ENCODE data around the gene CUL7.
"Not testable (repeated sequence)": the region's sequence is repeated elsewhere in the genome, so short reads cannot be mapped to it uniquely, and the experiment has no call there.

CUL7 gene

GRCh38 chr6:43052842-43053544 lies 658 bp downstream of the CUL7 start:
- DNase-seq (ENCODE audit: extremely low spot score) = peak; percentile 48
- CTCF ChIA-PET = interaction anchor here (1.0 to 1.3 kb wide), 3 partner anchors 9 to 43 kb away, joined by 3 read pairs; partner anchors contain the start of gene RRP36
- POLR2A ChIA-PET = interaction anchor here (1.4 kb wide), 1 partner anchor 123 kb away, joined by 3 read pairs; no protein-coding TSS in a partner anchor
- no peak for TF ChIP-seq CTCF (IDR thresholded peaks at IDR 0.05; ENCODE audit: control extremely low read depth, extremely low read depth, low read depth, missing control alignments)

GRCh38 chr6:43052225-43052841 lies 1.3 kb downstream of the CUL7 start:
- ChIA-PET POLR2A (no interaction called here), CTCF (no interaction called here)
- DNase-seq (ENCODE audit: extremely low spot score) = no peak
- TF ChIP-seq CTCF (IDR thresholded peaks at IDR 0.05; ENCODE audit: control extremely low read depth, extremely low read depth, low read depth, missing control alignments) = no peak

GRCh38 chr6:43050981-43051380 lies 2.7 kb downstream of the CUL7 start:
- CTCF ChIA-PET = interaction anchor here (1.3 to 1.5 kb wide), 3 partner anchors 29 to 455 kb away, joined by 3 read pairs; partner anchors contain the start of gene RRP36
- TF ChIP-seq CTCF (IDR thresholded peaks at IDR 0.05; ENCODE audit: control extremely low read depth, extremely low read depth, low read depth, missing control alignments) = no peak
- POLR2A ChIA-PET = interaction anchor here (0.5 kb wide), 1 partner anchor 263 kb away, joined by 4 read pairs; no protein-coding TSS in a partner anchor
- no peak for DNase-seq (ENCODE audit: extremely low spot score)

- no peak for DNase-seq (ENCODE audit: extremely low spot score)
- CTCF ChIA-PET = interaction anchor here (1.6 kb wide), 1 partner anchor 95 kb away, joined by 7 read pairs; no protein-coding TSS in a partner anchor
- no peak for TF ChIP-seq CTCF (IDR thresholded peaks at IDR 0.05; ENCODE audit: control extremely low read depth, extremely low read depth, low read depth, missing control alignments)
- POLR2A ChIA-PET = interaction anchor here (1.0 to 1.3 kb wide), 2 partner anchors 11 to 34 kb away, joined by 3 to 5 read pairs; partner anchors contain the start of genes KLC4, KLHDC3 and MRPL2
Observed at GRCh38 chr6:43047998-43048397, 5.7 kb downstream of the CUL7 start.

GRCh38 chr6:43045371-43045930 lies 8.2 kb downstream of the CUL7 start:
- no peak for TF ChIP-seq CTCF (IDR thresholded peaks at IDR 0.05; ENCODE audit: control extremely low read depth, extremely low read depth, low read depth, missing control alignments)
- ChIA-PET CTCF (interaction anchor here (1.3 kb wide), 1 partner anchor 11 kb away, joined by 4 read pairs; no protein-coding TSS in a partner anchor), POLR2A (interaction anchor here (0.5 kb wide), 1 partner anchor 23 kb away, joined by 6 read pairs; no protein-coding TSS in a partner anchor)
- no peak for DNase-seq (ENCODE audit: extremely low spot score)

- CTCF ChIA-PET = interaction anchor here (1.3 kb wide), 1 partner anchor 10 kb away, joined by 3 read pairs; the partner anchor contains the start of gene CUL7
- TF ChIP-seq CTCF (IDR thresholded peaks at IDR 0.05; ENCODE audit: control extremely low read depth, extremely low read depth, low read depth, missing control alignments) = no peak
- no peak for DNase-seq (ENCODE audit: extremely low spot score)
- POLR2A ChIA-PET = no interaction called here
Observed at GRCh38 chr6:43043310-43043709, 10.3 kb downstream of the CUL7 start.

- POLR2A ChIA-PET = not testable (repeated sequence)
- CTCF ChIA-PET = interaction anchor here (1.2 kb wide), 1 partner anchor 18 kb away, joined by 3 read pairs; no protein-coding TSS in a partner anchor
Observed at GRCh38 chr6:43041475-43041874, 12.2 kb downstream of the CUL7 start.

More at GRCh38 chr6:43041475-43041874, 12.2 kb downstream of the CUL7 start:
- DNase-seq (ENCODE audit: extremely low spot score) = not testable (repeated sequence)
